HL-60 (cell line): ENCODE measurements around the gene MAP6D1.

Source experiments
- POLR2AphosphoS5 ChIP-seq: IDR thresholded peaks from 2 replicates; pipeline ENCODE4 v1.6.1; 2012; ENCODE audit warnings: low read depth
- SPI1 ChIP-seq: IDR thresholded peaks from 2 replicates; pipeline ENCODE4 v1.6.1; 2012; ENCODE audit warnings: low read depth, mild to moderate bottlenecking, borderline replicate concordance
- TF ChIP-seq, protein P1 (sequence below): IDR thresholded peaks from one replicate; pipeline ENCODE4 v1.5.1; 2011; ENCODE audit warnings: low read length, control low read depth, inconsistent platforms; ENCODE audit not compliant: insufficient read depth
- TF ChIP-seq, protein P2 (sequence below): IDR thresholded peaks from 2 replicates; pipeline ENCODE4 v1.6.1; 2012; ENCODE audit warnings: low read depth; ENCODE audit not compliant: insufficient replicate concordance

DNA sequence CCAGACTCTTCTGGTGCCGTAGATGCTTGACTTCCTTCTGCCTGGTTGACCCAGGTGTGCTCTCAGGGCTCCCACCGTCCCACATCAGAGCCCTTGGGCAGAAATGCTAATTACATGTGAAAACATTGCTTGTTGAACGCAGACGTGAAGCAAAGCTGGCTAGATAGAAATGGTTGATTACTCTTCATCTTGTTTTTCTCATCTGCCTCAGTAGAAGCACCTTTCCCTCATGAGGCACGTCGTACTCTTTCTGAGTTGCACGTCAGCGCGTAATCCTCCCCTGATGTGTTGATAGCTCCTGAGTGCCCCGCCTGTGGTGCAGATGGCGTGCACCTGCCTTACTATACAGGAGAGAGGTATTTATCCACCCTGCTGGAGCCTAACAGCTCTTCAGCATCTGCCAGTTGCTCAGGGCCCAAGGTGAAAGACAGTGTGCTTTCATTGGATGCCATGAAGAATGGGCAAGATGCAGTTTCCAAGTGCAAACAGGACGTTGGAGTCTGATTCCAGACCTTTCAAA is 18.1 kb downstream of the MAP6D1 start:
- TF ChIP-seq, protein P1, sequence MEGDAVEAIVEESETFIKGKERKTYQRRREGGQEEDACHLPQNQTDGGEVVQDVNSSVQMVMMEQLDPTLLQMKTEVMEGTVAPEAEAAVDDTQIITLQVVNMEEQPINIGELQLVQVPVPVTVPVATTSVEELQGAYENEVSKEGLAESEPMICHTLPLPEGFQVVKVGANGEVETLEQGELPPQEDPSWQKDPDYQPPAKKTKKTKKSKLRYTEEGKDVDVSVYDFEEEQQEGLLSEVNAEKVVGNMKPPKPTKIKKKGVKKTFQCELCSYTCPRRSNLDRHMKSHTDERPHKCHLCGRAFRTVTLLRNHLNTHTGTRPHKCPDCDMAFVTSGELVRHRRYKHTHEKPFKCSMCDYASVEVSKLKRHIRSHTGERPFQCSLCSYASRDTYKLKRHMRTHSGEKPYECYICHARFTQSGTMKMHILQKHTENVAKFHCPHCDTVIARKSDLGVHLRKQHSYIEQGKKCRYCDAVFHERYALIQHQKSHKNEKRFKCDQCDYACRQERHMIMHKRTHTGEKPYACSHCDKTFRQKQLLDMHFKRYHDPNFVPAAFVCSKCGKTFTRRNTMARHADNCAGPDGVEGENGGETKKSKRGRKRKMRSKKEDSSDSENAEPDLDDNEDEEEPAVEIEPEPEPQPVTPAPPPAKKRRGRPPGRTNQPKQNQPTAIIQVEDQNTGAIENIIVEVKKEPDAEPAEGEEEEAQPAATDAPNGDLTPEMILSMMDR: no peak
- TF ChIP-seq POLR2AphosphoS5: no peak
- TF ChIP-seq, protein P2, sequence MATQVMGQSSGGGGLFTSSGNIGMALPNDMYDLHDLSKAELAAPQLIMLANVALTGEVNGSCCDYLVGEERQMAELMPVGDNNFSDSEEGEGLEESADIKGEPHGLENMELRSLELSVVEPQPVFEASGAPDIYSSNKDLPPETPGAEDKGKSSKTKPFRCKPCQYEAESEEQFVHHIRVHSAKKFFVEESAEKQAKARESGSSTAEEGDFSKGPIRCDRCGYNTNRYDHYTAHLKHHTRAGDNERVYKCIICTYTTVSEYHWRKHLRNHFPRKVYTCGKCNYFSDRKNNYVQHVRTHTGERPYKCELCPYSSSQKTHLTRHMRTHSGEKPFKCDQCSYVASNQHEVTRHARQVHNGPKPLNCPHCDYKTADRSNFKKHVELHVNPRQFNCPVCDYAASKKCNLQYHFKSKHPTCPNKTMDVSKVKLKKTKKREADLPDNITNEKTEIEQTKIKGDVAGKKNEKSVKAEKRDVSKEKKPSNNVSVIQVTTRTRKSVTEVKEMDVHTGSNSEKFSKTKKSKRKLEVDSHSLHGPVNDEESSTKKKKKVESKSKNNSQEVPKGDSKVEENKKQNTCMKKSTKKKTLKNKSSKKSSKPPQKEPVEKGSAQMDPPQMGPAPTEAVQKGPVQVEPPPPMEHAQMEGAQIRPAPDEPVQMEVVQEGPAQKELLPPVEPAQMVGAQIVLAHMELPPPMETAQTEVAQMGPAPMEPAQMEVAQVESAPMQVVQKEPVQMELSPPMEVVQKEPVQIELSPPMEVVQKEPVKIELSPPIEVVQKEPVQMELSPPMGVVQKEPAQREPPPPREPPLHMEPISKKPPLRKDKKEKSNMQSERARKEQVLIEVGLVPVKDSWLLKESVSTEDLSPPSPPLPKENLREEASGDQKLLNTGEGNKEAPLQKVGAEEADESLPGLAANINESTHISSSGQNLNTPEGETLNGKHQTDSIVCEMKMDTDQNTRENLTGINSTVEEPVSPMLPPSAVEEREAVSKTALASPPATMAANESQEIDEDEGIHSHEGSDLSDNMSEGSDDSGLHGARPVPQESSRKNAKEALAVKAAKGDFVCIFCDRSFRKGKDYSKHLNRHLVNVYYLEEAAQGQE: no peak
- no peak for TF ChIP-seq SPI1
